DND-41 (cell line): ENCODE measurements around the gene SLC4A11.

Experiments
- ATAC-seq: fragments of 200-7000 bp; cut with Tn5 transposase; 3 replicates; pipeline ENCODE4 v1.9.1; 2021; ENCODE audit warnings: low read depth; ENCODE audit not compliant: insufficient read depth
- DNase-seq: peaks from one replicate; pipeline ENCODE4 v3.0.0-alpha.2; 2020
- H2AFZ ChIP-seq: 2 replicates; pipeline ENCODE4 v1.6.0; 2012; ENCODE audit warnings: low read depth, low read length
- H3K27ac ChIP-seq: 2 replicates; pipeline ENCODE4 v1.5.1; 2012; ENCODE audit warnings: low read length, inconsistent platforms
- H3K27me3 ChIP-seq: fragments of 200-600 bp; sonication (generic); 2 replicates; pipeline ENCODE4 v1.6.0; 2012; ENCODE audit warnings: low read length, mild to moderate bottlenecking, inconsistent platforms; ENCODE audit not compliant: insufficient read depth, poor library complexity
- H3K36me3 ChIP-seq: 2 replicates; pipeline ENCODE4 v1.5.1; 2012; ENCODE audit warnings: low read length, inconsistent platforms; ENCODE audit not compliant: insufficient read depth
- H3K4me1 ChIP-seq: 2 replicates; pipeline ENCODE4 v1.5.1; 2012; ENCODE audit warnings: mild to moderate bottlenecking, low read length; ENCODE audit not compliant: insufficient read depth
- H3K4me2 ChIP-seq: 2 replicates; pipeline ENCODE4 v1.6.0; 2012; ENCODE audit warnings: mild to moderate bottlenecking, moderate library complexity, low read length, inconsistent platforms; ENCODE audit not compliant: insufficient read depth
- H3K4me3 ChIP-seq, 2 experiments: fragments of 200-600 bp in 1 of 2; shearing (Covaris generic) in 1 of 2; 2 replicates each; pipeline ENCODE4 v1.5.1; 2012 to 2016; ENCODE audit warnings: inconsistent platforms in 2 of 2, low read length in 2 of 2, mild to moderate bottlenecking in 2 of 2, low read depth in 1 of 2, moderate library complexity in 1 of 2
- H3K79me2 ChIP-seq: 2 replicates; pipeline ENCODE4 v1.6.0; 2012; ENCODE audit warnings: low read length, inconsistent platforms; ENCODE audit not compliant: insufficient read depth
- H3K9ac ChIP-seq: 2 replicates; pipeline ENCODE4 v1.6.0; 2012; ENCODE audit warnings: low read depth, mild to moderate bottlenecking, inconsistent platforms, low read length, moderate library complexity
- H3K9me3 ChIP-seq: 2 replicates; pipeline ENCODE4 v1.5.1; 2012; ENCODE audit warnings: low read length, moderate library complexity, mild to moderate bottlenecking, inconsistent platforms; ENCODE audit not compliant: insufficient read depth, severe bottlenecking
- H4K20me1 ChIP-seq: 2 replicates; pipeline ENCODE4 v1.6.0; 2012; ENCODE audit warnings: low read length; ENCODE audit not compliant: insufficient read depth
- CTCF ChIP-seq: IDR thresholded peaks from 2 replicates; pipeline ENCODE4 v1.5.1; 2012; ENCODE audit warnings: borderline replicate concordance, low read length, moderate library complexity, mild to moderate bottlenecking; ENCODE audit not compliant: poor library complexity, severe bottlenecking; ENCODE audit errors: extremely low read depth
- EZH2 ChIP-seq: IDR thresholded peaks from 3 replicates; pipeline ENCODE4 v1.6.1; 2012; ENCODE audit warnings: borderline replicate concordance, low read depth, mild to moderate bottlenecking, moderate library complexity, low read length, inconsistent platforms; ENCODE audit not compliant: severe bottlenecking

SLC4A11 gene

DNA sequence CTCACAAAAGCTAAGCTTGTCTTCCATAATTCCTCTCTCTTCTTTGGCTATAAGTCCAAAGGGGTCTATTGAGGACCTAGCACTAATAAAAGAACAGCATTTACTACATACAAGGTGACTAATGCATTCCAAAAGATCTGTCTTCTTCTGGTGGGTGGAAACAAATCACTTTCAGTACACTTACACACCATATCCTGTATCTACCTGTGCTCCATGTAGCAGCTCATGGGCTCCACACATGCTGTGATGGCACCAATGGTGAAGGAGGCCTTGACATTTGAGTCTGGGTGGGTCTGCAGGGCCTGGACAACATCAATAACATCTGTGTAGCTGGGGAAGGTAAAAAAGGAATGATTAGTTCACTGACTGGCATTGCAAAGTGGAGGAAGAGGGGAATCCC lies 42.4 kb upstream of the SLC4A11 start:
- no peak for TF ChIP-seq CTCF
- no peak for TF ChIP-seq EZH2
- ATAC-seq (no peak), DNase-seq (no peak)
- no peaks in the 10 kb centered on the region for H3K36me3 ChIP-seq
- H3K9me3 ChIP-seq = no peaks in the 10 kb centered on the region
- no peak overlapping the region for H3K9ac ChIP-seq
- H3K27ac ChIP-seq = no peak overlapping the region
- no peaks in the 10 kb centered on the region for H3K4me1 ChIP-seq
- H4K20me1 ChIP-seq = 0 out of 2 replicates have a peak, but pooled peaks cover 7% of the 10 kb centered on the region
- no peak overlapping the region for H3K4me2 ChIP-seq
- no peak overlapping the region for H2AFZ ChIP-seq
- no peaks in the 10 kb centered on the region for H3K79me2 ChIP-seq
- no peak overlapping the region for H3K4me3 ChIP-seq
- peaks cover 23% of the 10 kb centered on the region for H3K27me3 ChIP-seq

DNA sequence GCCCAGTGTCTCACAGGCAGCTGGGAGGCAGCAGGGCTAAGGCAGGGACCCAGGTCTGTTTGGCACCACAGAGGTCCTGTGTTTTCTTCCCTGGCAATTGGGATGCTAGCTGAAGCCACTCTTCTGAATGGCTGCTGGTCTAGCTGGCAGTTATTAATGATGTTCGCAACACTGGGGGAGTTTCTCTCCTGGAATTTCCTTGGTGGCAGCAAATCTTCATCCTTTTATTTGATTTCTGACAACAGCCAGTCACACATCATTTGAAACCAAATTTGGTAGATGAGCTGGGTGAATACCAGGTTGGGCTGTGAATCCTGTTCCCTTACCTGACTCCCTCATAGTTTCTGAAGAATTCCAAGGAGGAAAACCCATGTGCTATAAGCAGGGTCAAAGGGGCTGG lies 40.8 kb upstream of the SLC4A11 start:
- no peak overlapping the region for H3K27ac ChIP-seq
- peaks cover 23% of the 10 kb centered on the region for H3K27me3 ChIP-seq
- no peaks in the 10 kb centered on the region for H3K36me3 ChIP-seq
- no peaks in the 10 kb centered on the region for H3K79me2 ChIP-seq
- H3K4me3 ChIP-seq = no peak overlapping the region
- no peak overlapping the region for H2AFZ ChIP-seq
- no peak overlapping the region for H3K9ac ChIP-seq
- TF ChIP-seq EZH2 = no peak
- TF ChIP-seq CTCF = no peak
- ATAC-seq (no peak), DNase-seq (no peak)
- H3K9me3 ChIP-seq = no peaks in the 10 kb centered on the region
- no peak overlapping the region for H3K4me2 ChIP-seq
- 0 out of 2 replicates have a peak, but pooled peaks cover 7% of the 10 kb centered on the region for H4K20me1 ChIP-seq
- no peaks in the 10 kb centered on the region for H3K4me1 ChIP-seq

DNA sequence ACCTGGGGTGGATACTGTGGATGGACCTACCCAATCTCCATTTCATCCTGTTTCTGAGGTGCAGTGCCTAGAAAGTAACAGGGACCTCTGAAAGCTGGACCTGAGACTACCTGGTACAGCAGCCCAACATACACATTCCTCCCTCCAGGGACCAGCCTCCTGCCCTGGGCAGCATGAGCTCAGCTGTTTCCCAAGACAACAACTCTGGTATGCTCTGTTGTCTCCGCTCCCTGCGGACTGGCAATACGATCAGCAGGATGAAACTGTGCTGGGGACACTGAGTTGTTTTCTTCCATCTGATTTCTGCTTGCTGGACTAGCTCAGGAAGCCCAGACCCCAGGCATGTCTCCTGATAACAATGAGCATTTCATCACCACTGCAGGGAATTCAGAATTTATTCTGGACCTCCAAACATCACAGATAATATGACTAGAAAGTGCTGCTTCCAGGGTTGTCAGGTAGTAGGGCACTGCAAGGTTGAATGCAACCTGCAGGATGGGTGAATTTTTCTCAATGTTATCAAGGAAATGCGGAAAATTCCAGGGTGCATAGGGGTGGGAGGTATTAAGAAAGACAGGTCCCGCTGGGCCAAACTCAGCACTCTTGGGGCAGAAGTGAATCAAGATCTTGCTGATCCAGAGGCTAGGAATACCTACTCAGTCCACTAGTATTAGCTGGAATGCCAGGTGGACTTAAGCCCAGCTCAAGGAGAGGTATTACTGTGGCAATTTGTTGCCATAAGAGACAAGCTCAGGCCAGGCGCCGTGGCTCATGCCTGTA lies 38.9 kb upstream of the SLC4A11 start:
- ATAC-seq (no peak), DNase-seq (no peak)
- H3K4me1 ChIP-seq = no peaks in the 10 kb centered on the region
- no peaks in the 10 kb centered on the region for H3K9me3 ChIP-seq
- no peaks in the 10 kb centered on the region for H3K79me2 ChIP-seq
- H3K27ac ChIP-seq = no peak overlapping the region
- H3K4me2 ChIP-seq = no peak overlapping the region
- H3K4me3 ChIP-seq = no peak overlapping the region
- peaks cover 23% of the 10 kb centered on the region for H3K27me3 ChIP-seq
- TF ChIP-seq EZH2 (no peak), CTCF (no peak)
- H4K20me1 ChIP-seq = 0 out of 2 replicates have a peak, but pooled peaks cover 7% of the 10 kb centered on the region
- H3K36me3 ChIP-seq = no peaks in the 10 kb centered on the region
- H2AFZ ChIP-seq = no peak overlapping the region
- H3K9ac ChIP-seq = no peak overlapping the region
